ENCODE results near the gene ANKRD33B. TPM values are rescaled to one million over a fixed set of nuclear protein-coding genes. Genes with fewer than 3 reads are reported as not detected.

ANKRD33B gene
- total and polyA plus RNA-seq, 9 of the 15 experiments (the other 6 are each of a cell fraction or from before 2014, with no cell fraction given), result 0.10 to 1.7 (median 0.40) TPM

DNA sequence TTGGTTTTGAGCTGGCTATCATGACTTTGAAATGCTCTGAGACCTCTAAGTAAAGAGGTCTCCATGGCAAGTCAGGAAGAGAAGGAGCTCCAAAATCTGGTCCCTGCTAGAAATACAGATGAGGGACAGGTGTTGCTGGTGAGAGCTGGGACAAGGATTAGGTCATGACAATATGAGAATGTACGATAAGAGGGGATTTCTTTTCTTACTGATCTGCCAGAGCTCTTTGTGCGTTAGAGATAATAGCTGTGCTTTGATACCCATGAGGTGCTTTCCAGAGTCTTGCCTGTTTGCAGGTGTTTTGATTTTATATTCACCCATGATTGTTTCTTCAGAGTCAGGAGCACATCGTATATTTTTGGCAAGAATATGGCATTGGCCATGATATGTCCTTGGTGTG, 56.5 kb downstream of the ANKRD33B start (continued):
- TF ChIP-seq, protein P1, sequence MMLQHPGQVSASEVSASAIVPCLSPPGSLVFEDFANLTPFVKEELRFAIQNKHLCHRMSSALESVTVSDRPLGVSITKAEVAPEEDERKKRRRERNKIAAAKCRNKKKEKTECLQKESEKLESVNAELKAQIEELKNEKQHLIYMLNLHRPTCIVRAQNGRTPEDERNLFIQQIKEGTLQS (IDR thresholded peaks at IDR 0.05), result peak; percentile 64; the same call in 1 of the 2 replicates
- TF ChIP-seq, protein P1 (CRISPR knock-in tag; conservative IDR thresholded peaks at IDR 0.05), result no peak
- no peak for TF ChIP-seq ZNF23 (CRISPR knock-in tag; IDR thresholded peaks at IDR 0.05)
- TF ChIP-seq ZMIZ1 (IDR thresholded peaks at IDR 0.05; ENCODE audit: low read depth in 2 of 2, low read length in 2 of 2), result 0 out of 4 replicates have a peak, but pooled peaks of 1 of the 2 experiments have one; percentile 14
- TF ChIP-seq GTF2A2 (tag; IDR thresholded peaks at IDR 0.05), result no peak
- TF ChIP-seq, protein P2, sequence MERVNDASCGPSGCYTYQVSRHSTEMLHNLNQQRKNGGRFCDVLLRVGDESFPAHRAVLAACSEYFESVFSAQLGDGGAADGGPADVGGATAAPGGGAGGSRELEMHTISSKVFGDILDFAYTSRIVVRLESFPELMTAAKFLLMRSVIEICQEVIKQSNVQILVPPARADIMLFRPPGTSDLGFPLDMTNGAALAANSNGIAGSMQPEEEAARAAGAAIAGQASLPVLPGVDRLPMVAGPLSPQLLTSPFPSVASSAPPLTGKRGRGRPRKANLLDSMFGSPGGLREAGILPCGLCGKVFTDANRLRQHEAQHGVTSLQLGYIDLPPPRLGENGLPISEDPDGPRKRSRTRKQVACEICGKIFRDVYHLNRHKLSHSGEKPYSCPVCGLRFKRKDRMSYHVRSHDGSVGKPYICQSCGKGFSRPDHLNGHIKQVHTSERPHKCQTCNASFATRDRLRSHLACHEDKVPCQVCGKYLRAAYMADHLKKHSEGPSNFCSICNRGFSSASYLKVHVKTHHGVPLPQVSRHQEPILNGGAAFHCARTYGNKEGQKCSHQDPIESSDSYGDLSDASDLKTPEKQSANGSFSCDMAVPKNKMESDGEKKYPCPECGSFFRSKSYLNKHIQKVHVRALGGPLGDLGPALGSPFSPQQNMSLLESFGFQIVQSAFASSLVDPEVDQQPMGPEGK (CRISPR knock-in tag; IDR thresholded peaks at IDR 0.05; ENCODE audit: borderline replicate concordance), result no peak
- peak; percentile 37; the same call in 1 of the 2 replicates for TF ChIP-seq STAT5A (IDR thresholded peaks at IDR 0.05; ENCODE audit: borderline replicate concordance, low read length)
- TF ChIP-seq NFYB (IDR thresholded peaks at IDR 0.05; ENCODE audit: extremely low read depth, insufficient read length), result no peak
- TF ChIP-seq CXXC5 (CRISPR knock-in tag; IDR thresholded peaks at IDR 0.05), result peak; percentile 51
- peak in 1 of 2 experiments; percentile 55; a peak in 1 of 4 replicates for TF ChIP-seq TRIM24 (IDR thresholded peaks at IDR 0.05)
- TF ChIP-seq SOX6 (IDR thresholded peaks at IDR 0.05), result peak; percentile 75
- TF ChIP-seq ZNF445 (CRISPR knock-in tag; IDR thresholded peaks at IDR 0.05; ENCODE audit: low read depth), result no peak
- no peak for TF ChIP-seq LCOR (CRISPR knock-in tag; IDR thresholded peaks at IDR 0.05)
- TF ChIP-seq PTBP1 (IDR thresholded peaks at IDR 0.05; ENCODE audit: low read depth, low read length), result no peak
- TF ChIP-seq ZNF239 (CRISPR knock-in tag; IDR thresholded peaks at IDR 0.05), result no peak
- no peak for TF ChIP-seq RBM15 (IDR thresholded peaks at IDR 0.05; ENCODE audit: insufficient read depth, low read length)
- no peak for TF ChIP-seq ZNF217 (CRISPR knock-in tag; IDR thresholded peaks at IDR 0.05)
- no peak for TF ChIP-seq ZSCAN29 (IDR thresholded peaks at IDR 0.05)
- TF ChIP-seq CBFA2T2 (conservative IDR thresholded peaks at IDR 0.05), result peak; percentile 90
- TF ChIP-seq TEAD1 (CRISPR knock-in tag; IDR thresholded peaks at IDR 0.05), result peak in 1 of 2 experiments; percentile 67; a peak in 1 of 4 replicates

Data from K562 (cell line).